ENCODE results near the gene KRT37.

- no peak for TF ChIP-seq CTCF (IDR thresholded peaks at IDR 0.05; ENCODE audit: low read depth, low read length)
- no peak for TF ChIP-seq POLR2A (IDR thresholded peaks at IDR 0.05; ENCODE audit: extremely low read depth, insufficient read length)
Measured at GRCh38 chr17:41449008-41449407, 24.6 kb upstream of the KRT37 start.
